Immature natural killer cell (primary cell): ENCODE measurements around the gene HYOU1. TPM values are rescaled to one million over a fixed set of nuclear protein-coding genes. Genes with fewer than 3 reads are reported as not detected.
"Not testable (repeated sequence)": the region's sequence is repeated elsewhere in the genome, so short reads cannot be mapped to it uniquely, and the experiment has no call there.

Experiments
- DNase-seq, 3 donors: peaks; one replicate each; pipeline ENCODE4 v3.0.0; 2022; ENCODE audit warnings: mixed read lengths in 1 of 3
- H3K27ac Mint-ChIP-seq, 6 donors: one replicate each; pipeline ENCODE4 v1.8.0; 2020; ENCODE audit warnings: mixed read lengths in 6 of 6, mild to moderate bottlenecking in 5 of 6, inconsistent platforms in 4 of 6, moderate library complexity in 3 of 6
- H3K27me3 Mint-ChIP-seq, 3 donors: one replicate each; pipeline ENCODE4 v1.8.0; 2020 to 2021; ENCODE audit warnings: low read depth in 3 of 3, mild to moderate bottlenecking in 3 of 3, mixed read lengths in 3 of 3, moderate library complexity in 3 of 3, inconsistent platforms in 1 of 3
- H3K36me3 Mint-ChIP-seq, 3 donors: one replicate each; pipeline ENCODE4 v1.8.0; 2020; ENCODE audit warnings: mixed read lengths in 3 of 3, inconsistent platforms in 2 of 3, mild to moderate bottlenecking in 2 of 3
- H3K4me1 Mint-ChIP-seq, 2 donors: one replicate each; pipeline ENCODE4 v1.8.0; 2020; ENCODE audit warnings: inconsistent platforms in 2 of 2, mild to moderate bottlenecking in 2 of 2, mixed read lengths in 2 of 2, moderate library complexity in 1 of 2
- H3K4me3 Mint-ChIP-seq, 5 donors: one replicate each; pipeline ENCODE4 v1.8.0; 2020; ENCODE audit warnings: mild to moderate bottlenecking in 5 of 5, mixed read lengths in 5 of 5, inconsistent platforms in 3 of 5, moderate library complexity in 3 of 5
- H3K9me3 Mint-ChIP-seq, 6 donors: one replicate each; pipeline ENCODE4 v1.8.0; 2020; ENCODE audit warnings: mild to moderate bottlenecking in 6 of 6, mixed read lengths in 6 of 6, inconsistent platforms in 4 of 6, moderate library complexity in 3 of 6
- polyA plus RNA-seq, 3 donors: library from polyadenylated mRNA; unstranded; fragments of 300-500 nt; fragmentation: Illumina TruSeq; gene quantifications; one replicate each; pipeline ENCODE4 v1.2.3, GENCODE V29; 2021

HYOU1 gene
- polyA plus RNA-seq, 3 donors from 2014 or later: 23.2 to 49.1 (median 32.9) TPM

DNA sequence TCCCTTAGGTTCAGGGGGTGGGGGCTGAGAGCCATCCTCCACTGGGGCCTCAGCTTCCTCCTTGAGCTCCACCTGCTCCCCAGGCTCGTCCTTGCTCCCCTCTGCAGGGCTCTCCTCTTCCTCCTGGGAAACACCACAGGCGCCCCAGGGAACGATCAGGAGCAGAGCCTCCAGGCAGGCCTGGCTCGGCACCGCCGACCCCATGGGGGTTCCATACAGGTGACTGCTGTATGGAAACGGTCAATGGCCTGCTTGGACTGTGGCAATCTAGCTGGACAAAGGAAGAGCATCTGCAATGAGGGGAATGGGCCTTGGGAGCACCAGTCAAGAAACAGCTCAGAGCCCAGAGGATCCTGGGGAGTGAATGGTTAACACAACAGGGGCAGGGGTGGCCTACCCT lies 7.9 kb downstream of the HYOU1 start:
- Mint-ChIP-seq H3K27ac (peak overlapping the region in 1 of 6 donors; percentile 55), H3K27me3 (peaks cover 0 to 2% (median 2%) of the 10 kb centered on the region in 3 donors), H3K9me3 (no peaks in the 10 kb centered on the region), H3K4me3 (no peak overlapping the region), H3K36me3 (peaks cover 27 to 65% (median 31%) of the 10 kb centered on the region in 3 donors), H3K4me1 (peaks cover 10 to 17% of the 10 kb centered on the region in 2 donors)
- no peak for DNase-seq

DNA sequence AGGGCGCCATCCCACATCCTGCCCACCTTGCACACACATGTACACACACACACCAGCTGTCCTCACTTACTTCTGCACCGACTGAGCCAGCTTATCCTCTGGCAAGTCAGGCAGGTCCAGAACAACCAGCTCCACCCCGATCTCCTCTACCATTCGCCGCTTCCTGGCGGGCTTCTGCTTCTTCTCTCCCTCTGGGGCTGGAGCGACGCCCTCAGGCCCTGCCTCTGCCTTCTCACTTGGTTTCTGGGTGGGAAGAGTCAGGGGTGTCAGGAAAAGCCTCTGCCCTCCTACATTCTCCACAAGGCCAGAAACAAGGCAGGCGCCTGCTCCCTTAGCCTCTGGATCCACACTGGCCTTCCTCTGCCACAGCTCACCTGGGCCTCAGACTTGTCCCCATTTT lies 8.4 kb downstream of the HYOU1 start:
- Mint-ChIP-seq H3K4me3 (no peak overlapping the region), H3K27me3 (peaks cover 0 to 2% (median 2%) of the 10 kb centered on the region in 3 donors), H3K9me3 (no peaks in the 10 kb centered on the region), H3K27ac (peak overlapping the region in 1 of 6 donors; percentile 71), H3K4me1 (peaks cover 7 to 16% of the 10 kb centered on the region in 2 donors), H3K36me3 (peaks cover 23 to 62% (median 28%) of the 10 kb centered on the region in 3 donors)
- no peak for DNase-seq

DNA sequence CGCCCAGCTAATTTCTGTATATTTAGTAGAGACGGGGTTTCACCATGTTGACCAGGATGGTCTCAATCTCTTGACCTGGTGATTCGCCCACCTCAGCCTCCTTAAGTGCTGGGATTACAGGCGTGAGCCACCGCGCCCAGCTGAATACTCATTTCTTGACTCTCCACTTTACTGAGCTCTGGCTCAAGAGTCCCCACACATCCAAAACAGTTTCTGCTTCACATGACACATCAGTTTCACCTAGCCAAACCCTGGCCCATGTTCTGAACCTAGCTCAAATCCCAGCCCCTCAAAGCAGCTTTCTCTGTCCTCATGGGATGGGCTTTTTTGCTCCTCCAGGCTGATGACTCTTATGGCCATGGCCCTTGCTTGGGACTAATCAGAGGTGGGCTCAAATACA lies 9.8 kb downstream of the HYOU1 start:
- H3K4me1 Mint-ChIP-seq: peaks cover 3 to 6% of the 10 kb centered on the region in 2 donors
- peak overlapping the region in 1 of 6 donors; percentile 38 for H3K27ac Mint-ChIP-seq
- no peak overlapping the region for H3K4me3 Mint-ChIP-seq
- H3K27me3 Mint-ChIP-seq: peaks cover 0 to 2% (median 2%) of the 10 kb centered on the region in 3 donors
- DNase-seq: no peak
- peaks cover 13 to 48% (median 18%) of the 10 kb centered on the region in 3 donors for H3K36me3 Mint-ChIP-seq
- H3K9me3 Mint-ChIP-seq: no peaks in the 10 kb centered on the region

DNA sequence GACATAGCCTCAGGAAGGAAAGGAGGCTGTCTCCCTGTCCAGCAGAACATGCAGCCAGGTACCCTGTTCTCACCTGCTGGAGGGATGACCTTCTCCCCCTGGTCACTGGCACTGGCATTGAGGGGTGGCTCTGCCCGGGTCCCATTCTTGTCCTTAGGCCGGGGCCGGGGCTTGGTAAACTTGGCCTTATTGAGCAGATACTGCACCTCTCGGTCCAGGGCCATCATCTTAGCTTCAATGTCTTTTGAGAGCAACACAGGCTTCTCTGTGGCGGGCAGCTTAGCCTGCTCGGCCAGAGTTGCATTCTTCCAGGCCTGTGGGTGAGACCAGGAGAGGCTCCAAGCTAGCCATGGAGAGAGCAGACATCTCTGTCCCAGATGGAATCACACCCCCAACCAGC lies 10.5 kb downstream of the HYOU1 start:
- peaks cover 10 to 43% (median 18%) of the 10 kb centered on the region in 3 donors for H3K36me3 Mint-ChIP-seq
- no peak for DNase-seq
- H3K27me3 Mint-ChIP-seq: peaks cover 0 to 2% (median 2%) of the 10 kb centered on the region in 3 donors
- H3K4me3 Mint-ChIP-seq: no peak overlapping the region
- no peak overlapping the region for H3K27ac Mint-ChIP-seq
- H3K9me3 Mint-ChIP-seq: no peaks in the 10 kb centered on the region
- H3K4me1 Mint-ChIP-seq: peaks cover 2 to 6% of the 10 kb centered on the region in 2 donors

DNA sequence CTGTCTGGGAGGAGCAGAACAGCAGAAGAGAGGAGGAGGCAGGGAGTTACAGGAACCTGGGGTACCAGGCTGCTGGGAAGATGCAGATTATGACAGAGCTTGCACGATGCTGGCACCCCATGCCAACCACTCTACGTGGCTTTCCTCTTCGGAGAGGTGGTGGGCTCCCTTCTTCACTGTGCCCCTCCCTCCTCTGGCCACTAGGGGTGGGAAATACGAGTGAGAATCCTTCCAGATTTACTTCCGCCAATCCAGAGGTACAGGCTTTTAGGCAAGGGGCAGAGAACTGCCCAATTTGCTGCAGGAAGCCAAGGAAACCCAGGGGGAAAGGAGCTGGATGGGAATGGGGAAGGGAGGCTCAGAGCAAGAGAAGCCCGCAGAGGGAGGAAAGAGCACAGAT lies 12.3 kb downstream of the HYOU1 start:
- Mint-ChIP-seq H3K4me3 (no peak overlapping the region), H3K9me3 (no peaks in the 10 kb centered on the region), H3K4me1 (peaks cover 0 to 4% of the 10 kb centered on the region in 2 donors), H3K36me3 (peaks cover 8 to 33% (median 16%) of the 10 kb centered on the region in 3 donors), H3K27ac (peak overlapping the region in 1 of 6 donors; percentile 48), H3K27me3 (peaks cover 0 to 2% (median 0%) of the 10 kb centered on the region in 3 donors)
- no peak for DNase-seq

DNA sequence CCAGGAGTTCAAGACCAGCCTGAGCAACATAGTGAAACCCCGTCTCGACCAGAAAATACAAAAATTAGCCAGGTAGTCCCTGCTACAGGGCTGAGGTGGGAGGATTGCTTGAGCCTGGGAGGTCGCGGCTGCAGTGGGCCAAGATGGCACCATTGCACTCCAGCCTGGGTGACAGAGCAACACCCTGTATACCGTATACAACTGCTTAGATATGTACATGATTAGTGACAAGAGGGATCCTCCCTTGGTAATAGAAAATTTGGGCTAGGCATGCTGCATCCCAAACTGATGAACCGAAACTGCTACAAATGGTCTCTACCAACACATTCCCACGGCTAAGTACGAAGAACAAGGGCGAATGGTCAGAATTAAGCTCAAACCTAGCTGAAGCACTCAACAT lies 14.1 kb downstream of the HYOU1 start:
- peaks cover 4 to 20% (median 7%) of the 10 kb centered on the region in 3 donors for H3K36me3 Mint-ChIP-seq
- no peak for DNase-seq
- no peaks in the 10 kb centered on the region for H3K27me3 Mint-ChIP-seq
- no peak overlapping the region for H3K27ac Mint-ChIP-seq
- no peak overlapping the region for H3K4me3 Mint-ChIP-seq
- no peaks in the 10 kb centered on the region for H3K4me1 Mint-ChIP-seq
- H3K9me3 Mint-ChIP-seq: no peaks in the 10 kb centered on the region

DNA sequence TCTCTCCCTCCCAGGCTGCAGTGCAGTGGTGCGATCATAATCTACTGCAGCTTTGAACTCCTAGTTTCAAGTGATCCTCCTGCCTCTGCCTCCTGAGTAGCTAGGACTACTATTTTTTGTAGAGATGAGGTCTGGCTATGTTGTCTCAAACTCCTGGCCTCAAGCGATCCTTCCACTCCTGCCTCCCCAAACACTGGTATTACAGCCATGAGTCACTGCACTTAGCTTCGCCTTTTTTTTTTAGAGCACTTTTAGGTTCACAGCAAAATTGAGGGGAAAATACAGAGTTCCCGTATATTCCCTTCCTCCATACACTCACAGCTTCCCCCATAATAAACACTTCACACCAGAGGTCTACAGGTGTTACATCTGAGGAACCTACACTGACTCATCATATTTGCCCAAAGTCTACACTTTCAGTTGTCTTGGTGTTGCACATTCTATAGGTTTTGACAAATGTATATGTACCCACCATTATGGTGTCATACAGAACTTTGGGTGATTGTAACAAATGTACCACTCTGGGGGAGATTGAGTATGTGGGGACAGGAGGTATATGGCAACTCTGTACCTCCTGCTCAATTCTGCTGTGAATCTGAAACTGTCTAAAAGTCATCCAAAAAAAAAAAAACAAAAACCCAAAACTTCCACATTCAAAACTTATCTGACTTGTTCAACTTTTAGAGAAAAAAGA lies 15.0 kb downstream of the HYOU1 start:
- no peaks in the 10 kb centered on the region for H3K27me3 Mint-ChIP-seq
- H3K4me1 Mint-ChIP-seq: no peaks in the 10 kb centered on the region
- no peaks in the 10 kb centered on the region for H3K9me3 Mint-ChIP-seq
- peaks cover 0 to 15% (median 3%) of the 10 kb centered on the region in 3 donors for H3K36me3 Mint-ChIP-seq
- no peak overlapping the region for H3K4me3 Mint-ChIP-seq
- no peak for DNase-seq
- H3K27ac Mint-ChIP-seq: no peak overlapping the region

DNA sequence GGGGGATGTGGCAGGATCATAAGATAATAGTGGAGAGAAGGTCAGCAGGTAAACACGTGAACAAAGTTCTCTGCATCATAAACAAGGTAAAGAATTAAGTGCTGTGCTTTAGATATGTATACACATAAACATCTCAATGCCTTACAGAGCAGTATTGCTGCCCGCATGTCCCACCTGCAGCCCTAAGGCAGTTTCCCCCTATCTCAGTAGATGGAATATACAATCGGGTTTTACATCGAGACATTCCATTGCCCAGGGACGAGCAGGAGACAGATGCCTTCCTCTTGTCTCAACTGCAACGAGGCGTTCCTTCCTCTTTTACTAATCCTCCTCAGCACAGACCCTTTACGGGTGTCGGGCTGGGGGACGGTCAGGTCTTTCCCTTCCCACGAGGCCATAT lies 17.5 kb downstream of the HYOU1 start:
- H3K9me3 Mint-ChIP-seq, H3K27ac Mint-ChIP-seq, H3K36me3 Mint-ChIP-seq, H3K4me3 Mint-ChIP-seq, H3K4me1 Mint-ChIP-seq, H3K27me3 Mint-ChIP-seq, DNase-seq: not testable (repeated sequence)

DNA sequence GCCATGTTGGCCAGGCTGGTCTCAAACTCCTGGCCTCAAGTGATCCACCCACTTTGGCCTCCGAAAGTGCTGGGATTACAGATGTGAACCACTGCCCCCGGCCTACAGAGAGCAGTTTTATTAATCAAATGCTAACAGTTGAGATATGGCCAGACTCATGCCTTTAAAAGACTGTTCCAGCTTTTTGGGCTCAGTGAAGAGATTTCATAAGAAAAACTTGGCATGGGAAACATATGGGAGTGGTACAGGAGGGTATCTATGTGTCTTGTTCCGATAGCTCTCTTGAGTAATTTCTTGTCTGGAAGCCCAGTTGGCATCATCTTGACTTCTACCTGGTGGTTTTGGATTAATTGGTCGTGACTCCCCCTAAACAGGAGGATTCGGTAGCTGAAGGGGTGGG lies 18.1 kb downstream of the HYOU1 start:
- peak overlapping the region in 2 of 6 donors; percentile 3 to 43 for H3K27ac Mint-ChIP-seq
- no peaks in the 10 kb centered on the region for H3K9me3 Mint-ChIP-seq
- no peaks in the 10 kb centered on the region for H3K4me1 Mint-ChIP-seq
- H3K36me3 Mint-ChIP-seq: no peaks in the 10 kb centered on the region
- H3K4me3 Mint-ChIP-seq: no peak overlapping the region
- peaks cover 0 to 1% (median 0%) of the 10 kb centered on the region in 3 donors for H3K27me3 Mint-ChIP-seq
- DNase-seq: no peak

DNA sequence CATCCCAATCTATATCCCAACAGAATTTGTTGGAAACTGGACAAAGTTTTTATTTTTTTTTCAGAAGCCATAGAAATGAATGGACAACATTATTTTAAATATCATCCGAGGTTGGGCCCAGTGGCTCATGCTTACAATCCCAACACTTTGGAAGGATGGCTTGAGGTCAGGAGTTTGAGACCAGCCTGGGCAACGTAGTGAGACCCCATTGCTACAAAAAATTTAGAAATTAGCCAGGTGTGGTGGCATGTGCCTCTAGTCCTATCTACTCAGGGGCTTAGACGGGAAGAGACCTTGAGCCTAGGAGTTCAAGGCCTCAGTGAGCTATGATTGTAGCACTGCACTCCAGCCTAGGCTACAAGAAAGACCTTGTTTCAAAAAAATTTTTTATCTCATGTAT lies 22.2 kb downstream of the HYOU1 start:
- H3K27ac Mint-ChIP-seq: no peak overlapping the region
- DNase-seq: no peak
- H3K27me3 Mint-ChIP-seq: peaks cover 0 to 4% (median 0%) of the 10 kb centered on the region in 3 donors
- H3K4me3 Mint-ChIP-seq: no peak overlapping the region
- H3K4me1 Mint-ChIP-seq: peaks cover 2 to 10% of the 10 kb centered on the region in 2 donors
- no peaks in the 10 kb centered on the region for H3K36me3 Mint-ChIP-seq
- no peaks in the 10 kb centered on the region for H3K9me3 Mint-ChIP-seq

DNA sequence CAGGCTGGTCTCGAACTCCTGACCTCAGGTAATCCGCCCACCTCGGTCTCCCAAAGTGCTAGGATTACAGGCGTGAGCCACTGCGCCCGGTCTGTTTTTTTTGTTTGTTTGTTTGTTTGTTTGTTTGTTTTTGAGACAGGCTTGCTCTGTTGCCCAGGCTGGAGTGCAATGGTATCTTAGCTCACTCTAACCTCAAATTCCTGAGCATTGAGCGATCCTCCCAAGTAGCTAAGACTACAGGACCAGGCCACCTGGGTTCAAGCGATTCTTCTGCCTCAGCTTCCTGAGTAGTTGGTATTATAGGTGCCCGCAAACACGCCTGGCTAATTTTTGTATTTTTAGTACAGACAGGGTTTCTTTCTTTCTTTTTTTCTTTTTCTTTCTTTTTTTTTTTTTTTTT lies 23.6 kb downstream of the HYOU1 start:
- not testable (repeated sequence) for H3K9me3 Mint-ChIP-seq, DNase-seq, H3K27me3 Mint-ChIP-seq, H3K4me3 Mint-ChIP-seq, H3K27ac Mint-ChIP-seq, H3K36me3 Mint-ChIP-seq
- peaks cover 8 to 15% of the 10 kb centered on the region in 2 donors for H3K4me1 Mint-ChIP-seq

DNA sequence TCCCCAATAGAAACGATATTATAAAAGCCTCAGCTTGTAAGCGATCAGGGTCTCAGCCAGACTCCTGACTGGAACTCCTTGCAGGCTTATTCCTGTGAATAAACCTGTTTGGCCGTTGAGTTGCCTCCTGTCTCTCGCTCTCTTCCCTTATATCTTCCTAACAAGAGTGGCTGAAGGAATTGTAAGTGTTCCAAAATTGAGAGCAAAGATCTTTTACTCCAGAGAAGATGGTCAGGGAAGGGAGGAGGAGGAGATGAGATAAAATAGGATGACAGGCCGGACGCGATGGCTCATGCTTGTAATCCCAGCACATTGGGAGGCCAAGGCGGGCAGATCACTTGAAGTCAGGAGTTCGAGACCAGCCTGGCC lies 25.1 kb downstream of the HYOU1 start:
- H3K4me3 Mint-ChIP-seq: peak overlapping the region in 1 of 5 donors; percentile 46
- peak overlapping the region in 2 of 6 donors; percentile 30 to 40 for H3K27ac Mint-ChIP-seq
- peaks cover 0 to 4% (median 2%) of the 10 kb centered on the region in 3 donors for H3K27me3 Mint-ChIP-seq
- H3K36me3 Mint-ChIP-seq: no peaks in the 10 kb centered on the region
- H3K4me1 Mint-ChIP-seq: peaks cover 8 to 15% of the 10 kb centered on the region in 2 donors
- DNase-seq: no peak
- H3K9me3 Mint-ChIP-seq: no peaks in the 10 kb centered on the region

DNA sequence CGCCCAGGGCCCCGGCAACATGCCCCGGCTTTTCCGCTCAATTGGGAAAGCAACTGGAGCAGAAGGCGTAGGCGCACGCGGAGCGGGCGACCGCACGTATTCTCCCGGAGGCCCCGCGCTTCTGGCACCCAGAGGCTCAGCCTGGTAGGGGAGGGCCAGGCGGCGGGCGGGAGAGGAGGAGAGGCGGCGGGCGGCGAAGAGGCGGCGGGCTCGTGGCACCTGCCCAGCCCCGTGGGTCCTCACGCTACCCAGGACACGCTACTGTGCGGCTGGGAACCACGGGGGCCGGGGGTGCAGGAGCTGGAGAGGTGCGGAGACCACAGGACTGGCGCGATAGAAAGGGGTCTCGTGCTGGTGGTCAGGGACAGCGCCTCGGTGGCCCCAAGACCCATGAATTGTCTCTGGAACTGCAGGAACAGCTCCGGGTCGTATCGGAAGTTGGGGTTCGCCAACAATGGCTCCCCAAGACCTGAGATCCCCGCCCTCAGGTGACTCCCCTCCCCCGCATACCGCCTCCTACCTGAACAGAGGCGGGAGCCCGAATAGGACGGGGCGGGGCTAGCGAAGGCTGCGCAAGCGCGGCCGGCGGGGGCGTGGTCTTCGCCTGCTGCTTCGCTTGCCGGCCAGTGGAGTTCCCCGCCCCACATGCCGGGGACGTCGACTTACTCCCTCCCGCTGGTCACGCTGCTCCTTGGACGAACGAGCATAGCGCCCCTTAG lies 26.5 kb downstream of the HYOU1 start, which contains the start of gene SLC37A4:
SLC37A4 (minus strand) TSS at position 549 of the 719 bp plus-strand sequence.
- Mint-ChIP-seq H3K9me3 (no peaks in the 10 kb centered on the region), H3K27me3 (peaks cover 0 to 4% (median 2%) of the 10 kb centered on the region in 3 donors), H3K36me3 (no peaks in the 10 kb centered on the region), H3K27ac (peak within 1 kb of the TSS; percentile 57 to 87 (median 78)), H3K4me3 (peak within 1 kb of the TSS; percentile 66 to 84 (median 82)), H3K4me1 (peaks cover 8 to 15% of the 10 kb centered on the region in 2 donors)
- DNase-seq: peak; percentile 96 to 97 (median 97)

DNA sequence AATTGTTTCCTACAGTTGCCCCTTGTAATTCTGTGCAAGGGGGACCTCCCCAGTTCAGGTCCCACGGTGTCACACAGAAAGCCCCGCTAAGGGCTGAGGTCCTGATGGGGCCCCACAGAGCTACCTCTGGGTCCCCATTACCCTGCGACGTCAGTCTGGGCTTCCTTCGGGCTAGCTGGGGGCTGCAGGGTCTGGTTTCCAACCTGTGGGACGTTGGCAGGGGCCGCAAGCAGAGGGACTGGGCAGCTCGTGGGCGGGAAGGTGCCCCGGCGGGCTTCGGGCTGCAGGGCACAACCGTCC lies 27.0 kb downstream of the HYOU1 start:
- H3K9me3 Mint-ChIP-seq: no peaks in the 10 kb centered on the region
- H3K27ac Mint-ChIP-seq: peak overlapping the region in 5 of 6 donors; percentile 14 to 87 (median 78)
- no peaks in the 10 kb centered on the region for H3K36me3 Mint-ChIP-seq
- H3K4me1 Mint-ChIP-seq: peaks cover 8 to 15% of the 10 kb centered on the region in 2 donors
- peaks cover 0 to 4% (median 2%) of the 10 kb centered on the region in 3 donors for H3K27me3 Mint-ChIP-seq
- H3K4me3 Mint-ChIP-seq: peak overlapping the region; percentile 57 to 84 (median 72)
- DNase-seq: no peak
